CD14-positive monocyte (primary cell): ENCODE data around the gene ADGRL3. TPM values are rescaled to one million over a fixed set of nuclear protein-coding genes. Genes with fewer than 3 reads are reported as not detected.

Experiments
- DNase-seq, 3 donors: peaks; one replicate each; pipeline ENCODE4 v3.0.0-alpha.2; 2011 to 2022
- H2AFZ ChIP-seq: 2 replicates; pipeline ENCODE4 v1.6.0; 2012; ENCODE audit warnings: mild to moderate bottlenecking, low read depth, low read length, inconsistent platforms; ENCODE audit not compliant: insufficient read depth, poor library complexity, severe bottlenecking
- H3K27ac ChIP-seq, 2 donors: 1 replicate in 1 of 2; 2 replicates in 1 of 2; pipeline ENCODE4 v1.5.1; 2012 to 2013; ENCODE audit warnings: low read length in 2 of 2, control low read depth in 1 of 2, inconsistent platforms in 1 of 2, low read depth in 1 of 2, mild to moderate bottlenecking in 1 of 2
- H3K27me3 ChIP-seq, 2 donors: one replicate each; pipeline versions ENCODE4 v1.6.0 to v1.6.1; 2011 to 2013; ENCODE audit warnings: low read length in 2 of 2; ENCODE audit not compliant: control insufficient read depth in 2 of 2, insufficient read depth in 2 of 2
- H3K36me3 ChIP-seq, 2 donors: replicated peaks in 1 of 2; 1 replicate in 1 of 2; 2 replicates in 1 of 2; pipeline versions ENCODE4 v1.5.1 to v1.6.1; 2012 to 2013; ENCODE audit warnings: low read length in 2 of 2, control low read depth in 1 of 2, inconsistent platforms in 1 of 2, mild to moderate bottlenecking in 1 of 2; ENCODE audit not compliant: insufficient read depth in 2 of 2, control insufficient read depth in 1 of 2
- H3K4me1 ChIP-seq, 2 donors: 1 replicate in 1 of 2; 2 replicates in 1 of 2; pipeline versions ENCODE4 v1.5.1 to v1.6.1; 2012 to 2013; ENCODE audit warnings: low read length in 2 of 2, control low read depth in 1 of 2, inconsistent platforms in 1 of 2, mild to moderate bottlenecking in 1 of 2, moderate library complexity in 1 of 2; ENCODE audit not compliant: insufficient read depth in 2 of 2, control insufficient read depth in 1 of 2
- H3K4me2 ChIP-seq: replicated peaks from 2 replicates; pipeline ENCODE3; 2012; ENCODE audit warnings: low read length, moderate library complexity, mild to moderate bottlenecking; ENCODE audit not compliant: poor library complexity, severe bottlenecking; ENCODE audit errors: extremely low read depth
- H3K4me3 ChIP-seq, 3 experiments: fragments of 200-600 bp in 1 of 3; sonication (generic) in 1 of 3; replicated peaks in 1 of 3; 1 replicate in 2 of 3; 2 replicates in 1 of 3; pipeline ENCODE4 v1.5.1; 2011 to 2013; ENCODE audit warnings: low read length in 3 of 3, mild to moderate bottlenecking in 3 of 3, control low read depth in 2 of 3, low read depth in 2 of 3, inconsistent platforms in 1 of 3, moderate library complexity in 1 of 3
- H3K79me2 ChIP-seq: 2 replicates; pipeline ENCODE4 v1.6.0; 2012; ENCODE audit warnings: mild to moderate bottlenecking, control low read depth, inconsistent platforms, low read length, moderate library complexity; ENCODE audit not compliant: insufficient read depth
- H3K9ac ChIP-seq: 2 replicates; pipeline ENCODE4 v1.6.0; 2017; ENCODE audit warnings: low read length, mild to moderate bottlenecking; ENCODE audit not compliant: insufficient read depth, poor library complexity, severe bottlenecking
- H3K9me3 ChIP-seq, 2 donors: replicated peaks in 1 of 2; 1 replicate in 1 of 2; 2 replicates in 1 of 2; pipeline versions ENCODE4 v1.5.1 to v1.6.1; 2012 to 2013; ENCODE audit warnings: low read length in 2 of 2, control low read depth in 1 of 2; ENCODE audit not compliant: control insufficient read depth in 1 of 2, insufficient read depth in 1 of 2
- H4K20me1 ChIP-seq: 2 replicates; pipeline ENCODE4 v1.6.0; 2012; ENCODE audit warnings: mild to moderate bottlenecking, low read length, control low read depth, moderate library complexity; ENCODE audit not compliant: insufficient read depth
- H3K27ac Mint-ChIP-seq, 7 donors: one replicate each; pipeline ENCODE4 v1.8.0; 2020; ENCODE audit warnings: mild to moderate bottlenecking in 7 of 7, mixed read lengths in 7 of 7, moderate library complexity in 6 of 7, inconsistent platforms in 2 of 7
- H3K27me3 Mint-ChIP-seq, 3 donors: one replicate each; pipeline ENCODE4 v1.8.0; 2021 to 2022; ENCODE audit warnings: low read depth in 3 of 3, mild to moderate bottlenecking in 3 of 3, mixed read lengths in 3 of 3, moderate library complexity in 3 of 3, inconsistent platforms in 1 of 3
- H3K36me3 Mint-ChIP-seq, 2 donors: one replicate each; pipeline ENCODE4 v1.8.0; 2020; ENCODE audit warnings: mixed read lengths in 2 of 2, inconsistent platforms in 1 of 2, mild to moderate bottlenecking in 1 of 2
- H3K4me1 Mint-ChIP-seq: one replicate; pipeline ENCODE4 v1.8.0; 2020; ENCODE audit warnings: mild to moderate bottlenecking, mixed read lengths
- H3K4me3 Mint-ChIP-seq, 2 donors: one replicate each; pipeline ENCODE4 v1.8.0; 2020; ENCODE audit warnings: mild to moderate bottlenecking in 2 of 2, mixed read lengths in 2 of 2, moderate library complexity in 1 of 2
- H3K9me3 Mint-ChIP-seq, 7 donors: one replicate each; pipeline ENCODE4 v1.8.0; 2020 to 2022; ENCODE audit warnings: mixed read lengths in 7 of 7, mild to moderate bottlenecking in 6 of 7, moderate library complexity in 6 of 7, inconsistent platforms in 2 of 7
- CTCF ChIP-seq: fragments of 200-600 bp; IDR thresholded peaks from one replicate; pipeline ENCODE4 v1.8.0; 2022; ENCODE audit warnings: antibody characterized with exemption, mild to moderate bottlenecking
- WGBS: methylation state at CpG from one replicate; pipeline ENCODE4 v1.1.5; 2013; ENCODE audit warnings: missing lambda C conversion rate; ENCODE audit not compliant: insufficient coverage; 5-methylcytosine and 5-hydroxymethylcytosine counted together
- intact Hi-C, 2 donors: fragments of 100-400 bp; cut with micrococcal nuclease; formaldehyde crosslinking; loops; one replicate each; pipeline versions ENCODE4 v1.15.0 to v1.15.1; 2023
- polyA plus RNA-seq, 3 donors: library from polyadenylated mRNA; depleted of rRNA in 1 of 3; unstranded in 2 of 3; stranded (reverse) in 1 of 3; fragments of 300-500 nt in 2 of 3; fragments of >200 nt in 1 of 3; fragmentation: Illumina TruSeq in 2 of 3; gene quantifications; 1 replicate in 2 of 3; 2 replicates in 1 of 3; pipeline ENCODE4 v1.2.3, GENCODE V29; 2012 to 2021

ADGRL3 gene
- polyA plus RNA-seq, 3 donors: not detected

- no peak for TF ChIP-seq CTCF
- Histone ChIP-seq H3K4me3 (no peak overlapping the region), H3K9ac (no peak overlapping the region), H3K4me2 (no peak overlapping the region), H3K79me2 (no peaks in the 10 kb centered on the region), H3K9me3 (no peaks in the 10 kb centered on the region), H3K27ac (no peak overlapping the region), H3K36me3 (no peaks in the 10 kb centered on the region), H4K20me1 (no peaks in the 10 kb centered on the region), H3K27me3 (no peaks in the 10 kb centered on the region), H3K4me1 (no peaks in the 10 kb centered on the region), H2AFZ (no peak overlapping the region)
- H3K27ac Mint-ChIP-seq: no peak overlapping the region
- H3K4me1 Mint-ChIP-seq: no peaks in the 10 kb centered on the region
- peaks cover 0 to 2% (median 0%) of the 10 kb centered on the region in 3 donors for H3K27me3 Mint-ChIP-seq
- H3K9me3 Mint-ChIP-seq: no peaks in the 10 kb centered on the region
- H3K36me3 Mint-ChIP-seq: no peaks in the 10 kb centered on the region
- WGBS: no CpG with 5 or more reads among the region's 1 CpG
- no peak for DNase-seq
- intact Hi-C loops: no loop called here
- no peak overlapping the region for H3K4me3 Mint-ChIP-seq
Measured at GRCh38 chr4:62057031-62057430, 856.9 kb downstream of the ADGRL3 start.

- H3K27ac Mint-ChIP-seq: no peak overlapping the region
- H3K4me3 ChIP-seq: no peak overlapping the region
- no peaks in the 10 kb centered on the region for H4K20me1 ChIP-seq
- no peaks in the 10 kb centered on the region for H3K27me3 ChIP-seq
- no peak for DNase-seq
- WGBS: 30% methylated on average over 2 of the region's 4 CpGs
- no peaks in the 10 kb centered on the region for H3K36me3 Mint-ChIP-seq
- H3K9me3 Mint-ChIP-seq: no peaks in the 10 kb centered on the region
- no peak overlapping the region for H3K27ac ChIP-seq
- TF ChIP-seq CTCF: no peak
- no peaks in the 10 kb centered on the region for H3K36me3 ChIP-seq
- H3K4me1 ChIP-seq: no peaks in the 10 kb centered on the region
- H3K27me3 Mint-ChIP-seq: peaks cover 0 to 2% (median 0%) of the 10 kb centered on the region in 3 donors
- H2AFZ ChIP-seq: no peak overlapping the region
- intact Hi-C loops: no loop called here
- no peaks in the 10 kb centered on the region for H3K9me3 ChIP-seq
- no peaks in the 10 kb centered on the region for H3K4me1 Mint-ChIP-seq
- H3K9ac ChIP-seq: no peak overlapping the region
- H3K79me2 ChIP-seq: no peaks in the 10 kb centered on the region
- H3K4me3 Mint-ChIP-seq: no peak overlapping the region
- no peak overlapping the region for H3K4me2 ChIP-seq
Measured at GRCh38 chr4:62058571-62058970, 858.4 kb downstream of the ADGRL3 start.
